GM12878 (cell line): Measurements from ENCODE around the gene LAMA2. TPM values are rescaled to one million over a fixed set of nuclear protein-coding genes. Genes with fewer than 3 reads are reported as not detected.

Experiments
- ATAC-seq: fragments of 200-7000 bp; cut with Tn5 transposase; 3 replicates; pipeline ENCODE4 v1.9.1; 2020; ENCODE audit warnings: mild to moderate bottlenecking, moderate library complexity
- BruUV-seq: library from RNA; stranded (reverse); fragments of 400-500 nt; replicated peaks from 2 replicates; lab custom pipeline; 2021; lab: Mats Ljungman, UMichigan
- CTCF ChIA-PET: fragments of 300-600 bp; sonication (Branson Sonifier 250); formaldehyde crosslinking; extraction: SDS; loops from one replicate; lab custom pipeline; 2021; ENCODE audit warnings: inconsistent platforms; lab: Yijun Ruan, JAX
- POLR2A ChIA-PET: fragments of 350-600 bp; formaldehyde crosslinking; extraction: SDS; loops from one replicate; lab custom pipeline; 2021; ENCODE audit warnings: inconsistent platforms; lab: Charles Lee
- RAD21 ChIA-PET: fragments of 300-600 bp; sonication (Branson Sonifier 250); formaldehyde crosslinking; loops from one replicate; lab custom pipeline; 2023; ENCODE audit warnings: antibody characterized with exemption; ENCODE audit not compliant: unreplicated experiment; lab: Charles Lee
- SMC1A ChIA-PET: fragments of 300-600 bp; sonication (Branson Sonifier 250); formaldehyde crosslinking; loops from one replicate; lab custom pipeline; 2023; ENCODE audit not compliant: unreplicated experiment, uncharacterized antibody; lab: Charles Lee
- DNase-seq: peaks from one replicate; pipeline ENCODE4 v3.0.0-alpha.2; 2011; ENCODE audit warnings: low read depth, low spot score
- FAIRE-seq: peaks from 3 replicates; lab custom pipeline; 2011; peaks lifted over from hg19 to GRCh38; lab: Jason Lieb, UNC
- H2AFZ ChIP-seq: 2 replicates; pipeline ENCODE4 v1.6.0; 2011; ENCODE audit warnings: low read depth, low read length, control low read depth; ENCODE audit not compliant: control insufficient read depth
- H3K27ac ChIP-seq: 2 replicates; pipeline ENCODE4 v1.5.1; 2011; ENCODE audit warnings: control low read depth; ENCODE audit not compliant: control insufficient read depth, insufficient read depth
- H3K27me3 ChIP-seq, 2 experiments: replicated peaks in 1 of 2; 2 replicates each; pipeline versions ENCODE4 v1.6.0 to v1.6.1; 2011; ENCODE audit warnings: low read length in 1 of 2; ENCODE audit not compliant: control insufficient read depth in 2 of 2, insufficient read depth in 2 of 2
- H3K36me3 ChIP-seq, 2 experiments: 2 replicates each; pipeline ENCODE4 v1.5.1; 2011; ENCODE audit warnings: low read length in 1 of 2; ENCODE audit not compliant: control insufficient read depth in 2 of 2, insufficient read depth in 2 of 2
- H3K4me1 ChIP-seq: 2 replicates; pipeline ENCODE4 v1.6.1; 2011; ENCODE audit warnings: mild to moderate bottlenecking, low read length, moderate library complexity, mixed read lengths; ENCODE audit not compliant: control insufficient read depth, insufficient read depth
- H3K4me2 ChIP-seq: 2 replicates; pipeline ENCODE4 v1.6.0; 2011; ENCODE audit warnings: control low read depth; ENCODE audit not compliant: control insufficient read depth, insufficient read depth
- H3K4me3 ChIP-seq: fragments of 200-600 bp; sonication (generic); 2 replicates; pipeline ENCODE4 v1.5.1; 2016
- H3K79me2 ChIP-seq: 2 replicates; pipeline ENCODE4 v1.6.0; 2011; ENCODE audit warnings: low read length; ENCODE audit not compliant: control insufficient read depth, insufficient read depth
- H3K9ac ChIP-seq: 2 replicates; pipeline ENCODE4 v1.8.0; 2011; ENCODE audit warnings: low read length, control low read depth, mixed read lengths; ENCODE audit not compliant: control insufficient read depth, insufficient read depth
- H3K9me3 ChIP-seq: replicated peaks from 3 replicates; pipeline ENCODE4 v1.5.1; 2011; ENCODE audit warnings: mild to moderate bottlenecking, low read length; ENCODE audit not compliant: control insufficient read depth, insufficient read depth
- H4K20me1 ChIP-seq: 2 replicates; pipeline ENCODE4 v1.6.0; 2011; ENCODE audit not compliant: control insufficient read depth, insufficient read depth
- CHD2 ChIP-seq: IDR thresholded peaks from 2 replicates; pipeline ENCODE4 v1.6.1; 2011; ENCODE audit warnings: low read depth, low read length, improper control_type of control experiment, borderline replicate concordance
- CHD4 ChIP-seq: fragments of 200-600 bp; sonication (generic); IDR thresholded peaks from 2 replicates; pipeline ENCODE4 v1.6.1; 2016; ENCODE audit warnings: mild to moderate bottlenecking
- MTA3 ChIP-seq: IDR thresholded peaks from 2 replicates; pipeline ENCODE4 v1.6.1; 2012; ENCODE audit warnings: low read length, inconsistent platforms, borderline replicate concordance
- NR2F1 ChIP-seq: fragments of 450-650 bp; conservative IDR thresholded peaks from 2 replicates; pipeline ENCODE4 v1.6.1; 2017; ENCODE audit warnings: mild to moderate bottlenecking
- TCF7 ChIP-seq: IDR thresholded peaks from 2 replicates; pipeline ENCODE4 v1.6.1; 2014; ENCODE audit warnings: antibody characterized with exemption, borderline replicate concordance
- ZNF207 ChIP-seq: fragments of 450-650 bp; IDR thresholded peaks from 2 replicates; pipeline ENCODE4 v1.6.1; 2014; ENCODE audit warnings: antibody characterized with exemption, mild to moderate bottlenecking, borderline replicate concordance
- ZNF274 ChIP-seq: IDR thresholded peaks from one replicate; pipeline ENCODE4 v1.8.0; 2011; ENCODE audit not compliant: insufficient read length, insufficient read depth
- WGBS: methylation state at CpG from one replicate; pipeline ENCODE4 v1.1.6; 2016; ENCODE audit warnings: low lambda C conversion rate; ENCODE audit not compliant: insufficient replicate concordance, insufficient coverage; ENCODE audit errors: missing lambda C conversion rate; 5-methylcytosine and 5-hydroxymethylcytosine counted together
- in situ Hi-C: fragments of 300-500 bp; cut with MboI; formaldehyde crosslinking; loops from 9 replicates; pipeline ENCODE4 v1.14.3; 2018; ENCODE audit warnings: mixed read lengths
- intact Hi-C: fragments of 100-400 bp; cut with micrococcal nuclease; formaldehyde crosslinking; loops from one replicate; pipeline ENCODE4 v1.14.2; 2022; ENCODE audit not compliant: unreplicated experiment
- polyA plus RNA-seq, 11 experiments: library from polyadenylated mRNA; depleted of rRNA in 4 of 11; unstranded in 6 of 11; stranded (reverse) in 5 of 11; fragments of >200 nt; fragmentation: Nextera tagmentation in 4 of 11; fragmentation: Illumina TruSeq in 1 of 11; extraction: Ambion mirVana in 4 of 11; extraction: Trizol in 1 of 11; gene quantifications; 1 replicate in 1 of 11; 2 replicates in 10 of 11; pipeline versions ENCODE4 v1.2.1 to v1.2.3, GENCODE V29; 2011 to 2016; ENCODE audit warnings: inconsistent platforms in 2 of 11, missing spikeins in 2 of 11, low read depth in 1 of 11
- total RNA-seq, 4 experiments: library from RNA; depleted of rRNA in 3 of 4; stranded (reverse); fragments of >200 nt in 3 of 4; fragmentation: Illumina TruSeq in 1 of 4; extraction: Trizol in 1 of 4; gene quantifications; 2 replicates each; pipeline versions ENCODE4 v1.2.1 to v1.2.3, GENCODE V29; 2013 to 2021
- TF ChIP-seq, protein P1 (sequence below): IDR thresholded peaks from 2 replicates; pipeline ENCODE4 v1.6.1; 2012; ENCODE audit warnings: low read depth, low read length, improper control_type of control experiment
- TF ChIP-seq, protein P2 (sequence below): fragments of 450-650 bp; IDR thresholded peaks from 2 replicates; pipeline ENCODE4 v1.6.1; 2018; ENCODE audit warnings: mild to moderate bottlenecking, low read depth, moderate library complexity; ENCODE audit not compliant: partially characterized antibody
- TF ChIP-seq, protein P3 (sequence below): IDR thresholded peaks from 2 replicates; pipeline ENCODE4 v1.6.1; 2011; ENCODE audit warnings: low read depth, low read length, improper control_type of control experiment, borderline replicate concordance

The LAMA2 gene
- total and polyA plus RNA-seq, 10 of the 15 experiments (the other 5 are each of a cell fraction or from before 2014, with no cell fraction given) = 0.04 to 2.0 (median 0.37) TPM; not detected in 1

DNA sequence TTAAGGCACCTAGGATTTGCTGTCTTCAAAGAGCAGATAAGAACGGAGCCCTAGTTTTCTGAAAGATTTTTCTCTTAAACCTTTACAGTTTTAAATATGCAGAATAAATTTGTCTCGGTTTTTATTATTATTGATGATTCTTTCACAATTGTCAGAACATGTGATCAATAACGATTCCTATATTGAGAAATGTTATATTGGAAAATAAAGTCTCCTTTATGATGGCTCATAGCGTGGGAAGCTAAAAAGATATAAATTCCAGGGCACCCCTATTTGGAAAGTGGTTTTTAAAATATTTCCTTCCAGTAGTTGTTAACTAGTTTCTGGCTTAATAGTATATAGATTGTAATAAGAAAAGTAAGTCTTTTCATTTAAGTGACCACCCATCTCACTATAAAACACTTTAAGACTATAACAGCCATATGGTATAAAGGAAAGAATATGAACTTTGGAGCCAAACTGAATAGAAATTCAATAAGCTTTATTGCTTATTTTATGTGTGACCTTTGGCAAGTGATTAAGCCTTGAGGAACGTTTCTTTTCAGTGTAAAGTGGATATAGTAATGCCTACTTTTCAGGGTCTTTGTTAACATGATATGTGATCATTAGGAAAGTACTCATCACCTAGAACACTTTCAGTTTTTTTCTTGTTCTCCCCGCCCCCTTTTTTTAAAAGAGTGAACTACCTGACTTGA, 369.6 kb downstream of the LAMA2 start:
- DNase-seq = no peak
- H3K4me2 ChIP-seq = no peak overlapping the region
- ChIA-PET POLR2A (no interaction called here), SMC1A (interaction anchor here (1.8 to 2.2 kb wide), 2 partner anchors 527 to 530 kb away, joined by 4 to 10 read pairs; no protein-coding TSS in a partner anchor), CTCF (interaction anchor here (0.7 to 3.4 kb wide), 23 partner anchors 8 to 1516 kb away, joined by 3 to 28 read pairs (median 3); no protein-coding TSS in a partner anchor), RAD21 (interaction anchor here (0.9 to 1.5 kb wide), 6 partner anchors 12 to 1397 kb away, joined by 3 to 5 read pairs (median 3); no protein-coding TSS in a partner anchor)
- no peak for FAIRE-seq
- no peaks in the 10 kb centered on the region for H3K9me3 ChIP-seq
- H3K4me1 ChIP-seq = no peaks in the 10 kb centered on the region
- no peaks in the 10 kb centered on the region for H3K36me3 ChIP-seq
- WGBS = 31% methylated on average over 6 of the region's 6 CpGs
- H3K27me3 ChIP-seq = peaks cover 0 to 3% of the 10 kb centered on the region in 2 experiments; a peak in 2 of 4 replicates
- no peak overlapping the region for H3K4me3 ChIP-seq
- H3K79me2 ChIP-seq = no peaks in the 10 kb centered on the region
- H3K9ac ChIP-seq = no peak overlapping the region
- no peak for TF ChIP-seq MTA3
- TF ChIP-seq CHD2 = no peak
- TF ChIP-seq CHD4 = no peak
- H3K27ac ChIP-seq = no peak overlapping the region
- ATAC-seq = no peak
- no peaks in the 10 kb centered on the region for H4K20me1 ChIP-seq
- in situ Hi-C loops = no loop called here
- BruUV-seq = no TSS peak
- intact Hi-C loops = loop anchor here (2.0 to 5.0 kb wide), 3 partner anchors 446 to 1516 kb away; no protein-coding TSS in a partner anchor
- no peak overlapping the region for H2AFZ ChIP-seq

DNA sequence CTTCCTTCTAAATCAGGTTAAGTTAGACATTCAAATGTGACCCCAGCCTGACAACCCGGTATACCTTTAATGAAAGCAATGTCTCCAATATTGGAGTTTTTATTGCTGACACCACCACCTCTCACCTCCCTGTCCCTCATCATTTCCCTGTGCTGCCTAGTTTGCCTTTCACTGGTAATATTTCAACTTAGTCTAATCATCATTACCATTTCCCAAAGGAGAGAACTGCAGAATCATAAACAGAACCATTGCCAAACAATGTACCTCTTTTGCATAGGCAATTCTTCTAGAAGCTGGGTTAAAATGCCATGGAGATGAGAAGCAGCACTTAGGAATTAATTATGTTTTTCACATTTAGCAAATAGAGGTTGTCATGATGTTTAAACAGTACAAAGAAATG, 370.3 kb downstream of the LAMA2 start:
- Histone ChIP-seq H3K79me2 (no peaks in the 10 kb centered on the region), H3K9me3 (no peaks in the 10 kb centered on the region), H2AFZ (no peak overlapping the region), H3K4me2 (no peak overlapping the region), H3K4me3 (no peak overlapping the region), H3K27me3 (peaks cover 0 to 3% of the 10 kb centered on the region in 2 experiments; a peak in 2 of 4 replicates), H3K9ac (no peak overlapping the region), H4K20me1 (no peaks in the 10 kb centered on the region), H3K4me1 (no peaks in the 10 kb centered on the region), H3K36me3 (no peaks in the 10 kb centered on the region), H3K27ac (no peak overlapping the region)
- ChIA-PET CTCF (interaction anchor here (1.1 to 3.4 kb wide), 9 partner anchors 9 to 1398 kb away, joined by 3 to 28 read pairs (median 5); no protein-coding TSS in a partner anchor), SMC1A (interaction anchor here (1.0 to 2.2 kb wide), 2 partner anchors 10 to 527 kb away, joined by 3 to 10 read pairs; no protein-coding TSS in a partner anchor), POLR2A (no interaction called here), RAD21 (interaction anchor here (1.0 kb wide), 1 partner anchor 527 kb away, joined by 3 read pairs; no protein-coding TSS in a partner anchor)
- no peak for ATAC-seq
- no TSS peak for BruUV-seq
- intact Hi-C loops (loop anchor here (2.0 to 5.0 kb wide), 3 partner anchors 446 to 1516 kb away; no protein-coding TSS in a partner anchor), in situ Hi-C loops (no loop called here)
- 50% methylated on average over 1 of the region's 1 CpG for WGBS
- no peak for FAIRE-seq
- DNase-seq = no peak
- TF ChIP-seq, protein P1, sequence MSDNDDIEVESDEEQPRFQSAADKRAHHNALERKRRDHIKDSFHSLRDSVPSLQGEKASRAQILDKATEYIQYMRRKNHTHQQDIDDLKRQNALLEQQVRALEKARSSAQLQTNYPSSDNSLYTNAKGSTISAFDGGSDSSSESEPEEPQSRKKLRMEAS = no peak
- TF ChIP-seq NR2F1 (no peak), TCF7 (no peak), ZNF274 (no peak), CHD4 (no peak), ZNF207 (no peak)
- TF ChIP-seq, protein P2, sequence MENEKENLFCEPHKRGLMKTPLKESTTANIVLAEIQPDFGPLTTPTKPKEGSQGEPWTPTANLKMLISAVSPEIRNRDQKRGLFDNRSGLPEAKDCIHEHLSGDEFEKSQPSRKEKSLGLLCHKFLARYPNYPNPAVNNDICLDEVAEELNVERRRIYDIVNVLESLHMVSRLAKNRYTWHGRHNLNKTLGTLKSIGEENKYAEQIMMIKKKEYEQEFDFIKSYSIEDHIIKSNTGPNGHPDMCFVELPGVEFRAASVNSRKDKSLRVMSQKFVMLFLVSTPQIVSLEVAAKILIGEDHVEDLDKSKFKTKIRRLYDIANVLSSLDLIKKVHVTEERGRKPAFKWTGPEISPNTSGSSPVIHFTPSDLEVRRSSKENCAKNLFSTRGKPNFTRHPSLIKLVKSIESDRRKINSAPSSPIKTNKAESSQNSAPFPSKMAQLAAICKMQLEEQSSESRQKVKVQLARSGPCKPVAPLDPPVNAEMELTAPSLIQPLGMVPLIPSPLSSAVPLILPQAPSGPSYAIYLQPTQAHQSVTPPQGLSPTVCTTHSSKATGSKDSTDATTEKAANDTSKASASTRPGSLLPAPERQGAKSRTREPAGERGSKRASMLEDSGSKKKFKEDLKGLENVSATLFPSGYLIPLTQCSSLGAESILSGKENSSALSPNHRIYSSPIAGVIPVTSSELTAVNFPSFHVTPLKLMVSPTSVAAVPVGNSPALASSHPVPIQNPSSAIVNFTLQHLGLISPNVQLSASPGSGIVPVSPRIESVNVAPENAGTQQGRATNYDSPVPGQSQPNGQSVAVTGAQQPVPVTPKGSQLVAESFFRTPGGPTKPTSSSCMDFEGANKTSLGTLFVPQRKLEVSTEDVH = no peak
- TF ChIP-seq, protein P3, sequence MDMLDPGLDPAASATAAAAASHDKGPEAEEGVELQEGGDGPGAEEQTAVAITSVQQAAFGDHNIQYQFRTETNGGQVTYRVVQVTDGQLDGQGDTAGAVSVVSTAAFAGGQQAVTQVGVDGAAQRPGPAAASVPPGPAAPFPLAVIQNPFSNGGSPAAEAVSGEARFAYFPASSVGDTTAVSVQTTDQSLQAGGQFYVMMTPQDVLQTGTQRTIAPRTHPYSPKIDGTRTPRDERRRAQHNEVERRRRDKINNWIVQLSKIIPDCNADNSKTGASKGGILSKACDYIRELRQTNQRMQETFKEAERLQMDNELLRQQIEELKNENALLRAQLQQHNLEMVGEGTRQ = no peak
